SU-DHL-6 (cell line): ENCODE results near the gene WDR5B.
"Not testable (repeated sequence)": the region's sequence is repeated elsewhere in the genome, so short reads cannot be mapped to it uniquely, and the experiment has no call there.

Source experiments
- EZH2phosphoT487 ChIP-seq: fragments of 200-600 bp; sonication (generic), shearing (Covaris generic); conservative IDR thresholded peaks from 2 replicates; pipeline ENCODE4 v1.6.1; 2018; ENCODE audit warnings: mild to moderate bottlenecking, antibody characterized with exemption, low read length, moderate library complexity, mixed read lengths
- TF ChIP-seq, protein P1 (sequence below): fragments of 200-600 bp; sonication (generic); IDR thresholded peaks from one replicate; pipeline ENCODE4 v1.5.1; 2017; ENCODE audit warnings: antibody characterized with exemption, mild to moderate bottlenecking, low read length, moderate library complexity; ENCODE audit not compliant: insufficient read depth, poor library complexity, severe bottlenecking

DNA sequence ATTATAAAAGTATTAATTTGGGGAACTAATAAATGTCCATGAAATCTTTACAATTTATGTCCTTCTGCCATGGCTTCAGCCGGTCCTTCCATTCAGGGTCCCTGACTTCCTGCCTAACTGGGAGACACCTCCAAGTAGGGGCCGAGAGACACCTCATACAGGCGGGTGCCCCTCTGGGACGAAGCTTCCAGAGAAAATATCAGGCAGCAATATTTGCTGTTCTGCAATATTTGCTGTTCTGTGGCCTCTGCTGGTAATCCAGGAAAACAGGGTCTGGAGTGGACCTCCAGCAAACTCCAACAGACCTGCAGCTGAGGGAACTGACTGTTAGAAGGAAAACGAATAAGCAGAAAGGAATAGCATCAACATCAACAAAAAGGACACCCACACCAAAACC, 28.6 kb upstream of the WDR5B start:
- TF ChIP-seq, protein P1, sequence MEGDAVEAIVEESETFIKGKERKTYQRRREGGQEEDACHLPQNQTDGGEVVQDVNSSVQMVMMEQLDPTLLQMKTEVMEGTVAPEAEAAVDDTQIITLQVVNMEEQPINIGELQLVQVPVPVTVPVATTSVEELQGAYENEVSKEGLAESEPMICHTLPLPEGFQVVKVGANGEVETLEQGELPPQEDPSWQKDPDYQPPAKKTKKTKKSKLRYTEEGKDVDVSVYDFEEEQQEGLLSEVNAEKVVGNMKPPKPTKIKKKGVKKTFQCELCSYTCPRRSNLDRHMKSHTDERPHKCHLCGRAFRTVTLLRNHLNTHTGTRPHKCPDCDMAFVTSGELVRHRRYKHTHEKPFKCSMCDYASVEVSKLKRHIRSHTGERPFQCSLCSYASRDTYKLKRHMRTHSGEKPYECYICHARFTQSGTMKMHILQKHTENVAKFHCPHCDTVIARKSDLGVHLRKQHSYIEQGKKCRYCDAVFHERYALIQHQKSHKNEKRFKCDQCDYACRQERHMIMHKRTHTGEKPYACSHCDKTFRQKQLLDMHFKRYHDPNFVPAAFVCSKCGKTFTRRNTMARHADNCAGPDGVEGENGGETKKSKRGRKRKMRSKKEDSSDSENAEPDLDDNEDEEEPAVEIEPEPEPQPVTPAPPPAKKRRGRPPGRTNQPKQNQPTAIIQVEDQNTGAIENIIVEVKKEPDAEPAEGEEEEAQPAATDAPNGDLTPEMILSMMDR: not testable (repeated sequence)
- TF ChIP-seq EZH2phosphoT487: not testable (repeated sequence)
